SIG-M5 treated with dmso at 0.1 percent for 504 hours (cell line): ENCODE data around the gene POLR3A.

Source experiments
- DNase-seq: peaks from one replicate; lab custom pipeline; 2025; ENCODE audit not compliant: unreplicated experiment; lab: John Stamatoyannopoulos, UW

The POLR3A gene

DNA sequence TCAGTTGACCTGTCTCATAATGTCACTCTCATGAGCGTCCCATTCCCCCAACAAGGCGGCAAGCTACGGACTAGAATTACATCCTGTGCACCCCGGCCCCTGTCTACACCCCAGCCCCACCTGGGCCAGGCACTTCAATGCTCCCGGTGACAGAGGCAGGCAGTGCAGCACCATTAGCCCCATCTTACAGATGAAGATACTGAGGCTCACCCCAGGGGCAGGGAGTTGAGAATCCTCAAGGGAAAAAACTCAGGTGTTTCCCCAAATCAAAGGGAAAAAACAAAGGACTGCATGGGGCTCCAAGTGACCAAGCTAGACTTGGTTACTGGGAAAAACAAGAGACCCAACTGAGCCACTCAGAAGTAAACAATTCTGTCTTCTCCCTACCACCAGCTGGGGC lies 107.3 kb downstream of the POLR3A start:
- DNase-seq = no peak

DNA sequence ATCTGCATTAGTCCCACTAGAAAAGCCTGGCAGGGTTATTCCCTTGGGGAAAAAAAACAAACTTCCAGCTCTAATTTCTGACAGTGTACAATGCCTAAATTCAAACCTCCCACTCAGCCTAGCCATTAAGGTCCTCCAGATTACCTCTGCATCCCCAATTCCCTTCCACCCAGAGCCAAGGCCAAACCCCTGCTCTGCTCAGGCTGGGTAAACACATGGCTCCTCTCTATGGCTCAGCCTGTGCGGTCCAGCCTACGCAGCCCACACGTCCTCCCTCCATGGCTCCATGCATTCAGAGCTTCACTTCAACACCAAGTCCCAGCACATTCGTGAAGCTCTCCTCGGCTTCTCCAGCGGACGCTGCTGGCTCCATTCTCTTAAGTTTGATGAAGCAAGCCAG lies 107.9 kb downstream of the POLR3A start:
- no peak for DNase-seq

DNA sequence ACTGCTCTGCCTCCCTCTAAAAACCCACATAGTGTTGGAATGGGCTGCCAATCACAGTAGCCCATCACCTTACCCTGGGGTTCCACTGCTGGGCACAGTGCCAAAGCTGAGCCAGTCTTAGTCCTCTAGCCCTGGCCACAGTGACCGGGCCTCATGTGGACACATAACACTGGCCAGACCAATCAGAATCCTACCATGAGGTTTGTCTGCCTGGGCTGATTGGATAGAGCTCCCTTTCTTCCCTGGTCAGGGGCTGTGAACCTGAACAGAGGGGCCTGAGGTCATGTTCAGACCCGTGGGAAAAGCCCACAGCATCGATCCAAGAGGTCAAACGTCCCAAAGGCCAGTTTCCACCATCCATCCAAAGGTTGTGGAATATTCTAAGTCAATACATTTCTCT lies 108.8 kb downstream of the POLR3A start:
- DNase-seq = no peak

DNA sequence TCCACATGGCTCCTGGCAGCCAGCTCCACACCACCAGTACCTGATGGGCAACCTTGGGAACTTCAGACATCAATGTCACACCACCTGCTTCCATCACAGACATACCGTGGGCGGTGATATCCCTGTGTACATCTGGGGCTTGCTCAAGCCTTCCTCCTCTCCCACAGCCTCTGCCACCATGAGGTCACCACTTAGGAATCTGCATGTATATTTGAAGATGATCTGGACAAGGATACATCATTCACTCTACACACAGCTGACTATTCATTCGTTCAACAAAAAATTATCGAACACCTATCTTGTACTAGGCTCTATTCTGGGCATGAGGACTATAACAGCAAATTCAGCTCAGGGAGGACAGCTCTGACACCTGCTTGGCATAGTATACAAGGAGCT lies 109.6 kb downstream of the POLR3A start:
- DNase-seq = peak; percentile 24
